ENCODE measurements around the gene PHF10. TPM values are rescaled to one million over a fixed set of nuclear protein-coding genes. Genes with fewer than 3 reads are reported as not detected.

PHF10 gene
- total RNA-seq, 6 donors from 2014 or later: 30.0 to 79.2 (median 42.4) TPM

DNA sequence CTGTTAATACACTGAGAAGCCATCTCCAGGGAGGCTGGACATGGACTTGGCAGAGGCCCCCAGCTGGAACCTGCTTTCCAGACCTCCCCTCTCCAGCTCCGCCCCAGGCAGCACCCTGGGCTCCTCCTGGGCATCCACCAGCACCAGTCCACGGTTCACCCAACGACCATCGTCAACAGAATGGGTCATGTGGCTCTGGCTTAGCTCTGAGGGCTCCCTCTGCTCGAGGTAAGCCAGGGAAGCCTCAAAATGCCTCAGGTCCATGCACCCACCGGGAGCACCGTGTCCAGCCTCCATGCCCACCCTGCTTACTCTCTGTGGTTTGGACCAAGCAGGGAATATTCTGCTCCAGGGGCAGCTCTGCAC is 62.9 kb downstream of the PHF10 start:
- Histone ChIP-seq H3K4me3 (no peak overlapping the region), H3K9me3 (no peaks in the 10 kb centered on the region), H3K27ac (no peak overlapping the region), H3K36me3 (peaks cover 0 to 78% (median 30%) of the 10 kb centered on the region in 4 donors), H3K27me3 (no peaks in the 10 kb centered on the region), H3K4me1 (no peaks in the 10 kb centered on the region)
- ATAC-seq (ENCODE audit: low FRiP score in 2 of 2) (no peak), DNase-seq (no peak)
- WGBS, 2 donors: 90 to 93% methylated on average over 2 to 7 of the region's 7 CpGs
- TF ChIP-seq POLR2A (IDR thresholded peaks at IDR 0.05) (no peak), POLR2AphosphoS5 (IDR thresholded peaks at IDR 0.05) (no peak), EP300 (IDR thresholded peaks at IDR 0.05) (no peak)
- TF ChIP-seq, protein P1, sequence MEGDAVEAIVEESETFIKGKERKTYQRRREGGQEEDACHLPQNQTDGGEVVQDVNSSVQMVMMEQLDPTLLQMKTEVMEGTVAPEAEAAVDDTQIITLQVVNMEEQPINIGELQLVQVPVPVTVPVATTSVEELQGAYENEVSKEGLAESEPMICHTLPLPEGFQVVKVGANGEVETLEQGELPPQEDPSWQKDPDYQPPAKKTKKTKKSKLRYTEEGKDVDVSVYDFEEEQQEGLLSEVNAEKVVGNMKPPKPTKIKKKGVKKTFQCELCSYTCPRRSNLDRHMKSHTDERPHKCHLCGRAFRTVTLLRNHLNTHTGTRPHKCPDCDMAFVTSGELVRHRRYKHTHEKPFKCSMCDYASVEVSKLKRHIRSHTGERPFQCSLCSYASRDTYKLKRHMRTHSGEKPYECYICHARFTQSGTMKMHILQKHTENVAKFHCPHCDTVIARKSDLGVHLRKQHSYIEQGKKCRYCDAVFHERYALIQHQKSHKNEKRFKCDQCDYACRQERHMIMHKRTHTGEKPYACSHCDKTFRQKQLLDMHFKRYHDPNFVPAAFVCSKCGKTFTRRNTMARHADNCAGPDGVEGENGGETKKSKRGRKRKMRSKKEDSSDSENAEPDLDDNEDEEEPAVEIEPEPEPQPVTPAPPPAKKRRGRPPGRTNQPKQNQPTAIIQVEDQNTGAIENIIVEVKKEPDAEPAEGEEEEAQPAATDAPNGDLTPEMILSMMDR (IDR thresholded peaks at IDR 0.05): no peak

DNA sequence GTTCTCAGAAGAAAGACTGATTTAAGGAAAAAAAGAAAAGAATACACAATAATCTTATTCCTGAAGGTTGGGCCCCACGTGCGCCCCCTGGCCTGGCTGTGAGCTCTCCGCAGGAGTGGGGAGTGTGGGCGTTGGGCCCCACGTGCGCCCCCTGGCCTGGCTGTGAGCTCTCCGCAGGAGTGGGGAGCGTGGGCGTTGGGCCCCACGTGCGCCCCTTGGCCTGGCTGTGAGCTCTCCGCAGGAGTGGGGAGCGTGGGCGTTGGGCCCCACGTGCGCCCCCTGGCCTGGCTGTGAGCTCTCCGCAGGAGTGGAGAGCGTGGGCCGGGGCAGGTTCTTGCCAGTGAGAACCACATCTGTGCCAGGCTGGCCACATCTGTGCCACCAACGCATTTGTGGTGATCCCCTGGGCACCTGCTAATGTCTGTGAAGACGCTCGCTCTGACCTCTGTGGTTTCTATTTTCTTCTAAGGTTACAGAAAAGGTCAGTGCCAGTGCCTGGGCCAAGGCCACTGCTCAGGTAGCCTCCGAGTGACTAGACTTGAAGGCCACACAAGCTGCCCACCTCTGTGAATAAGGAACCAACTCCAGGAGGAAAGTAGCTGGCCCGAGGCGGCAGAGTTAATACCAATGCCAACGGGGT is 63.4 kb downstream of the PHF10 start:
- TF ChIP-seq EP300 (IDR thresholded peaks at IDR 0.05) (no peak), POLR2AphosphoS5 (IDR thresholded peaks at IDR 0.05) (no peak), POLR2A (IDR thresholded peaks at IDR 0.05) (no peak)
- TF ChIP-seq, protein P1 (IDR thresholded peaks at IDR 0.05): no peak
- H3K36me3 ChIP-seq: peaks cover 0 to 76% (median 30%) of the 10 kb centered on the region in 4 donors
- 92 to 94% methylated on average over 14 to 16 of the region's 26 CpGs for WGBS, 2 donors
- H3K27me3 ChIP-seq: no peaks in the 10 kb centered on the region
- DNase-seq: peak in 1 of 2 donors; percentile 84
- H3K4me1 ChIP-seq: peaks cover 0 to under 1% (median 0%) of the 10 kb centered on the region in 4 donors
- ATAC-seq (ENCODE audit: low FRiP score in 2 of 2): no peak
- H3K9me3 ChIP-seq: no peaks in the 10 kb centered on the region
- no peak overlapping the region for H3K27ac ChIP-seq
- H3K4me3 ChIP-seq: no peak overlapping the region

DNA sequence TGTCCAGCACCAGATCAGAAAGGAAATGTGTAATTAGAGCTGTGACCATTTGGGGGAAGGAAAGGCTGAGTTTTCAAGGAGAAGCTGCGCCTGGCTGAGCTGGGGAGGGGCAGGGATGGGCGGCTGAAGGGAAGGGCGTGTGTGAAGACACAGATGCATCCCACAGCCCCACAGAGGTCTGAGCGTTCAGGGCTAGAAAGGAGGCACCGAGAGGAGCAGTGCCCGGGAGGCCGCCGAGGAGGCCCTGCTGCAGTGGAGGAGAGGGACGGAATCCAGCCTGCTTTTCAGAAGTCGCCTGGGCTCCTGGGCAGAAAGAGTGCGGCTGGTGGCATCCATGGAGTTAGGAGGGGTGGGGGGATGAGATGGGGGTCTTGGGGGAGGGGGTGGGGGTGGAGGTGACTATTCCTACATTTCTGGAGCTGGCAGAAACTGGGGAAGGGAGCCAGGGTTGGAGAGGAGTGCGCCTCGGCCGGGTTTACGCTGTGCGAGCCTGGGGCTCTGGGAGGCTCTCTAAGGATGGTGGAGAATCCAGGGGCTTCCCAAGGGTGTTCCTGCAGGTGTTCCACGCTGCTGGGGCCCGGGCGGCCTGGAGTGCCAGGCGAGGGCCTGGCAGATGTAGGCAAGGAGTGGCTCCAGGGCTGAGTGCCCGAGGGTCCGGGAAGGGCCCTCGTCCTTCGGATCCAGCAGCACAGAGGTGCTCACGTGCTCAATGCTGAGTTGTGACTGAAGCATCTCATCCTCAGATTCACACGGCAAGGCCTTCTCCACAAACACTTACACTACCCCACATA is 64.3 kb downstream of the PHF10 start:
- H3K4me1 ChIP-seq: peaks cover 0 to 9% (median 3%) of the 10 kb centered on the region in 4 donors
- H3K27me3 ChIP-seq: no peaks in the 10 kb centered on the region
- H3K36me3 ChIP-seq: peaks cover 0 to 73% (median 26%) of the 10 kb centered on the region in 4 donors
- peak in 1 of 2 donors; percentile 66 for DNase-seq
- no peak for ATAC-seq (ENCODE audit: low FRiP score in 2 of 2)
- H3K9me3 ChIP-seq: no peaks in the 10 kb centered on the region
- TF ChIP-seq EP300 (IDR thresholded peaks at IDR 0.05) (no peak), POLR2A (IDR thresholded peaks at IDR 0.05) (no peak), POLR2AphosphoS5 (IDR thresholded peaks at IDR 0.05) (no peak)
- TF ChIP-seq, protein P1 (IDR thresholded peaks at IDR 0.05): no peak
- H3K27ac ChIP-seq: no peak overlapping the region
- H3K4me3 ChIP-seq: no peak overlapping the region
- WGBS, 2 donors: 88 to 95% methylated on average over 21 to 26 of the region's 26 CpGs

DNA sequence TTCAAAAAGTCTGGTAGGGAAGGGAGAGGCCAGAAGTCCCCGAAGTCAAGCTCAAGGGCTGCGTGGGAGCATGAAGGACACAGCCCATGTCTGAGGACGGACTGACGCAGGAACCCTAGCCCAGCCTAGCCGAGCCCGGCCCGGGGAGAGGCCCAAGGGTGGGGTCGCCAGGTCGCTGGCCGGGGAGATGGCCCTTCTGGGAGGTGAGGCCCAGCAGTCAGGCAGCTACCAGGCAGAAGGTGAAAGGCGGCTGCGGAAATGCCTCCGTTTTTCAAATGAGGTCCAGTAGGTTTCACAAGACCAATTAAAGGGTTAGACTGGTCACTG is 67.1 kb downstream of the PHF10 start:
- ATAC-seq (ENCODE audit: low FRiP score in 2 of 2): no peak
- peaks cover 0 to 9% (median 3%) of the 10 kb centered on the region in 4 donors for H3K4me1 ChIP-seq
- no peak for TF ChIP-seq POLR2AphosphoS5 (IDR thresholded peaks at IDR 0.05)
- no peak for TF ChIP-seq POLR2A (IDR thresholded peaks at IDR 0.05)
- no peak for TF ChIP-seq EP300 (IDR thresholded peaks at IDR 0.05)
- TF ChIP-seq, protein P1 (IDR thresholded peaks at IDR 0.05): no peak
- no peaks in the 10 kb centered on the region for H3K9me3 ChIP-seq
- no peak overlapping the region for H3K27ac ChIP-seq
- no peak overlapping the region for H3K4me3 ChIP-seq
- peaks cover 0 to 51% (median 17%) of the 10 kb centered on the region in 4 donors for H3K36me3 ChIP-seq
- no peaks in the 10 kb centered on the region for H3K27me3 ChIP-seq
- 89 to 94% methylated on average over 13 of the region's 13 CpGs for WGBS, 2 donors
- peak in 1 of 2 donors; percentile 67 for DNase-seq
